GM06990 (cell line): ENCODE measurements around the gene KRT24.

Experiments used
- DNase-seq: peaks from one replicate; pipeline ENCODE4 v3.0.0-alpha.2; 2011; ENCODE audit not compliant: insufficient read length; ENCODE audit errors: extremely low read depth
- H3K27me3 ChIP-seq: replicated peaks from 2 replicates; pipeline ENCODE4 v1.6.0; 2011; ENCODE audit warnings: low read length; ENCODE audit not compliant: control insufficient read depth, insufficient read depth
- H3K36me3 ChIP-seq: 2 replicates; pipeline ENCODE4 v1.5.1; 2011; ENCODE audit warnings: low read length; ENCODE audit not compliant: control insufficient read depth, insufficient read depth
- H3K4me3 ChIP-seq: replicated peaks from 2 replicates; pipeline ENCODE4 v1.5.1; 2011; ENCODE audit warnings: low read depth, mild to moderate bottlenecking, control low read depth, low read length
- TF ChIP-seq, protein P1 (sequence below): IDR thresholded peaks from 2 replicates; pipeline ENCODE4 v1.5.1; 2011; ENCODE audit warnings: low read length, control low read depth, mild to moderate bottlenecking, inconsistent platforms; ENCODE audit not compliant: insufficient read depth, poor library complexity, severe bottlenecking

Gene KRT24

DNA sequence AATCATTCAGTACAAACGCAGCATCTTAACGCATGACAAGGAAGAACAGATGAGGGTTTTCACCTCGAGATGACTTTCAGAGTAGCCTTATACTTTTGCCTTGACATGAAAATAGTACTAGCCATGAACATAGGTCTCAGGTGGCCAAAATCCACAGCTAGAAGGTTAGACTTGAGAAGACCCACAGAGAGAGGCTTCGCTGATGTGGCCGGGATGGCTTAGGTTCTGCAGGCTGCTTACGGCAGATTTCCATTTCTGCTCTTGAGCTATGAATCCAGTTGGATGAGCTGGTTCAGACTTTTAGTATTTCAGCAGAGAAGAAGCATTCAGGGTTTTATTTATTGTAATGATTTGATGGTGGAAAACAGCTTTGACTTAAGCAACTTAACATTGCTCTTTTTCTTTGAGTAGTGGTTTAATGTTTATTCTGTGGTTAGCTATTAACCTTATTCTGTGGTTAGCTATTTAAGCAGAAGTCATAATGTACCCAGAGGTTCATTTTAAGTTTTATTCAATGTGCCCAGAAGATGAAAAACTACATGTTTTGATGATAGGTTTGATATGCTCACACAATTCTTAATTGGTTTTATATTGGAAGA, 7.6 kb downstream of the KRT24 start:
- DNase-seq = no peak
- TF ChIP-seq, protein P1, sequence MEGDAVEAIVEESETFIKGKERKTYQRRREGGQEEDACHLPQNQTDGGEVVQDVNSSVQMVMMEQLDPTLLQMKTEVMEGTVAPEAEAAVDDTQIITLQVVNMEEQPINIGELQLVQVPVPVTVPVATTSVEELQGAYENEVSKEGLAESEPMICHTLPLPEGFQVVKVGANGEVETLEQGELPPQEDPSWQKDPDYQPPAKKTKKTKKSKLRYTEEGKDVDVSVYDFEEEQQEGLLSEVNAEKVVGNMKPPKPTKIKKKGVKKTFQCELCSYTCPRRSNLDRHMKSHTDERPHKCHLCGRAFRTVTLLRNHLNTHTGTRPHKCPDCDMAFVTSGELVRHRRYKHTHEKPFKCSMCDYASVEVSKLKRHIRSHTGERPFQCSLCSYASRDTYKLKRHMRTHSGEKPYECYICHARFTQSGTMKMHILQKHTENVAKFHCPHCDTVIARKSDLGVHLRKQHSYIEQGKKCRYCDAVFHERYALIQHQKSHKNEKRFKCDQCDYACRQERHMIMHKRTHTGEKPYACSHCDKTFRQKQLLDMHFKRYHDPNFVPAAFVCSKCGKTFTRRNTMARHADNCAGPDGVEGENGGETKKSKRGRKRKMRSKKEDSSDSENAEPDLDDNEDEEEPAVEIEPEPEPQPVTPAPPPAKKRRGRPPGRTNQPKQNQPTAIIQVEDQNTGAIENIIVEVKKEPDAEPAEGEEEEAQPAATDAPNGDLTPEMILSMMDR = no peak
- no peaks in the 10 kb centered on the region for H3K36me3 ChIP-seq
- no peaks in the 10 kb centered on the region; the same call in 1 of the 2 replicates for H3K27me3 ChIP-seq
- no peak overlapping the region for H3K4me3 ChIP-seq

DNA sequence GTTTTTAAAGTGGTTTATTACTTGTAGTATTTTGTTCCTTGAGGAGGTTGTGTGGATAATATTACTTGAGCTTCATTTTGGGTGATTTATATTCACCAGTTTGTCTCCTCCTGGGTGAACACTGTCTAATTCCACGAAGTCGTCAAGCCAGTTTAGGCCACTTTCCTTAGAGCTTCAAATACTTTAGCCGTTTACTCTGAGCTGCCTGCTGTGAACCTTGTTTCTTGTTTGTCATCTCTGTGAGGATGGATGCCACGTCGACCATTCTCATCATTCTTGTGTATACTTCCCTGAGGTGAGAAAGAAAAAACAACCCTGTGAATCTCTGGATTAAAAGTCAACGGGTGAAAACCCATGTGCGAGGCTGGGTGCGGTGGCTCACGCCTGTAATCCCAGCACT, 9.0 kb downstream of the KRT24 start:
- H3K36me3 ChIP-seq = no peaks in the 10 kb centered on the region
- TF ChIP-seq, protein P1 = no peak
- DNase-seq = no peak
- no peak overlapping the region for H3K4me3 ChIP-seq
- H3K27me3 ChIP-seq = no peaks in the 10 kb centered on the region

DNA sequence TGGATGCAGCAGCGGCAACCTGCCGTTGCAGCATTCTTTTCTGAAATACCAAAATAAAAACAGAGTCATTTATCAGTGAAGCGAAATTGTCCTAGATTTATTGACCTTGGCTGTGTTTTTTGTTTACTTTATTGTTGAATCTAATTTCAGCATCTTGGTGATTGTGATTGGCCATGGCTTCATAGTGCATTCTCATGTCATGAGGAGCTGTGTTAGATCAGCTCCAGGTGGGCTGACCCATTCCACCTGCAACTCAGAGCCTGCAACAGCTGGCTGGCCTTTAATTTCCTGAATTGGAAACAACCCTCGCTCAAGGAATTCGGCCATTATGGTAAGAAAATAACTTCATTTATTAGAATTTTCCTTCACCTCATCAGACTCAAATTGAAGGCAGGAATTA, 16.4 kb downstream of the KRT24 start:
- no peaks in the 10 kb centered on the region for H3K36me3 ChIP-seq
- TF ChIP-seq, protein P1 = no peak
- peaks cover 3% of the 10 kb centered on the region for H3K27me3 ChIP-seq
- H3K4me3 ChIP-seq = no peak overlapping the region
- DNase-seq = no peak

DNA sequence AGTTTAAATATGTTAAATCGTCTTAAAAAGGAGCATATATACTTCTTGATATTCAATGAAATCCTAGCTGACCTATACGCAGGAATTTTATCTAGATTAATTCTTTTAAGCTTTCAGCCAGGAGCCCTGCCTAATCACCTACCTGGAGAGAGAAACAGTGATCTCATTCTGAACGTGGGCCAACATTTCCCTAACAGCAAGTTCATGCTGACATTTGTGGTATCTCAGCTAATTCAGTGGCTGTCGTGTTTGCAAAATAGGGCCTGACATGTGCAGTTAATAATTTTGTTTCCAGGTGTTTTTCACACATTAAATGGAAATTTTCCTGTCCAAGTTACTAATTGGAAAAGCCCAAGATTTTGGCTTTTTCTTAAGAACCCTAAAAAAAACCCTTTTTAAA, 17.4 kb downstream of the KRT24 start:
- TF ChIP-seq, protein P1 = no peak
- no peaks in the 10 kb centered on the region for H3K36me3 ChIP-seq
- no peak for DNase-seq
- H3K27me3 ChIP-seq = peaks cover 3% of the 10 kb centered on the region
- H3K4me3 ChIP-seq = no peak overlapping the region

DNA sequence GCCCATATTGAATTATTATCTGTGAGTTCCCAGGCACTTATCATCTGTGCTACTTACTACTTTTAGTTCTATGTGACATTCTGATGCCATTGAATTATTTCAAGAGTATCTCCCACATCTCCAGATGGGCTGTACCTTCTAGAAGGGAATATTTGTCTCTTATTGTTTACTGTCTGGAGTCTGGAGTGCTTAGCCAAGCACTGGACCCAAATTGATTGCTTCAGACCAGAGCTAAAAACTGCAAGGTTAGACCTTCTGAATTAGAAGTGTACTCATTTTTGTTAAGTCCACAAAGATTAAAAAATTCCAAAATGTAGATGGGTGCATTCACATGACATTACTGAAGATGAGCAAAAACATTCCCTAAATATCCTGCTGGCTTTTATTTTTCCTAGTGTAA, 22.6 kb downstream of the KRT24 start:
- no peaks in the 10 kb centered on the region for H3K36me3 ChIP-seq
- TF ChIP-seq, protein P1 = no peak
- no peak for DNase-seq

DNA sequence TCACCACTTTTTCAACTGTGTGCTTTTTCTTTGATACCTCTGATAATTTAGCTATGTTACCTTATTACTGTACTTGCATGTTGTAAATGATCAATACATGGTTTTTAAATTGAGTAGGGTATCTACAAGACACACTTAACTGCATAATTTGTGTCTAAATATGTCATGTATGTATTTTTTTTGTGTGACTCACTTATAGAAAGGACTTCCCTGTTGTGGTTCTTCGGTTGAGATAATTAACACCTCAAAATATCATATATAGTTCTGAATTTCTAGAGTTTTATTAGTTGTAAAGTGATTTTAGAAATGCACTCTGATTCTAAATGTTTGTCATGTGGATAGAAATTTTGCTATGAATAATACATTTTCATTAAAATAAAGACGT, 24.0 kb downstream of the KRT24 start:
- TF ChIP-seq, protein P1 = no peak
- no peaks in the 10 kb centered on the region for H3K36me3 ChIP-seq
- H3K4me3 ChIP-seq = no peak overlapping the region
- no peak for DNase-seq
- peaks cover under 1% of the 10 kb centered on the region; the same call in 1 of the 2 replicates for H3K27me3 ChIP-seq

More for the DNA sequence above, 22.6 kb downstream of the KRT24 start:
- peaks cover 1% of the 10 kb centered on the region; the same call in 1 of the 2 replicates for H3K27me3 ChIP-seq
- H3K4me3 ChIP-seq = no peak overlapping the region
